Left lobe of liver (tissue), 2 donors: ENCODE measurements around the gene ARHGEF40. TPM values are rescaled to one million over a fixed set of nuclear protein-coding genes. Genes with fewer than 3 reads are reported as not detected.

Source experiments
- ATAC-seq: fragments of 200-7000 bp; cut with Tn5 transposase; one replicate; pipeline ENCODE4 v1.9.1; 2020; ENCODE audit warnings: mild to moderate bottlenecking, moderate library complexity
- DNase-seq: peaks from one replicate; pipeline ENCODE4 v3.0.0-alpha.2; 2020; ENCODE audit warnings: low spot score
- total RNA-seq: library from RNA; stranded (reverse); gene quantifications from one replicate; pipeline ENCODE4 v1.2.1, GENCODE V29; 2021
- donor health status: DM: no; HTN: no; CAD: no; lungs with moderate emphysema.
- donor health status: DM: no; HTN: yes; CAD: no.

Gene ARHGEF40
- total RNA-seq, 1 donor from 2014 or later: 41.9 TPM

DNA sequence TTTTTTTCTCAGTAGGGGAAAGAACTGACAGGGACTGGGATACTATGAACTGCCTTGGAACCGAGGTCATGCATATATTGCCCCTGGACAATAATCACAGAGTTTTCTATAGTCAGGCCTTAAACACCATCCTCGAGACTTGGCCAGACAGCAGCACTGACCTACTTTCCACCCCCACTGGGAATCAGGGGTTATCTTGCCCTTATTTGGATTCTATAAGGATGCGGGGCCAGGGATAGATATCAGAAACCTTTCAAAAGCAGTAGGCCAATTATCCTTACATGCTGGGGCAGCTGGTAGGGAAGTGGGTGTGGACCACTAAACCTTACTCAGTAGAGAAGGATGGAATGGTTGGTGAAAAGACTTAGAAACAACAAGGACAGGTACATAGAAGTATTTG lies 26.3 kb downstream of the ARHGEF40 start:
- DNase-seq: no peak
- ATAC-seq: no peak

DNA sequence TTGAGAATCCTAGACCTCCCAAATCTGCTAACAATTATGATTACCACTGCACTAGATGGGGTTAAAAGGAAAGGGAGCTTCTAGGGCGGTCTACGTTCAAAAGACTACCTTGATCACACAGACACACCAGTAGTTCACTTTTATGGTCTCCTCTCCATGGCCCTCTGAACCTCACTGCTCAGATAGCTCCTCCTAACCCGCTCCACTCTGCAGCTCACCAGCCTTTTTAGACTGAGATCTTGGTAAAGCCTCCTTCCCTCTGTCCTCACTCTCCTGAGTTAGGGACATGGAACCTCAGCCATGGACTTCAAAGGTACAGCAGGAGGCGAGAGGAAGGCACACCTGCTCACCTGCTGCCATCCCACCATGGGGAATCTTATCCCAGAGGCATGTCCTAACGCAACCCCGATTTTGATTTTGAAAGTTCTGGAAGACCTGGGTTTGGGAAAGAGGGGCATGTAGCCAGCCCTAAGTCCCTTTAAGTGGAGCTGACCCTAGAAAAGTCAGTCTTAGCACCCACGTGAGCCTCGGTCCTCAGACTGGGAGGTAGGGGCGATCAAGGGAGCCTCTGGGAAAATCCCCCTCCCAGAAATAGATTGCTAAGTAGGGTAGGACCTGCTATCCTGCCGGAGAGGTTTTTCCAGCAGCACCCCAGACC lies 27.0 kb downstream of the ARHGEF40 start:
- DNase-seq: no peak
- ATAC-seq: no peak

DNA sequence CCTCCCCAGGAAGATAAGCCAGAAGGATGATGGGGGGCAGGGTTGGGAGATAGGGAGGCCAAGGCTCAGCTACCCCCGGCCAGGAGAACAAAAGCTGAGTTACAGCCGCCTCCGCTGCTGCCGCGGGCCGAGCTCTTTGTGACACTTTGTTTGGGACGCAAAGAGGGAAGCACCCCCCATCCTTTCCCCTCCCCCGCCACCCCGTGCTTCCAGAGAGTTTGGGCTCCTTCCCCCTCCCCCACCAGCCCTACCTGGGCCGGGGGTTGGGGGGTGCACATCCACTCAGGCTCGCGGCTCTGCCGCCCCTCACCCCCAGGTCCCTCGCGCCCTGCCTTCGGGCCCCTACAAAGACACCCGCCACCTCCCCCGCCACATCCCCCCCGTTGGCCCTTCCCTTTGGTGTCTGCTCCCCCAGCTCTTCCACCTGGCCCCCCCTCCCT lies 27.6 kb downstream of the ARHGEF40 start:
- ATAC-seq: peak; percentile 26
- DNase-seq: peak; percentile 45

DNA sequence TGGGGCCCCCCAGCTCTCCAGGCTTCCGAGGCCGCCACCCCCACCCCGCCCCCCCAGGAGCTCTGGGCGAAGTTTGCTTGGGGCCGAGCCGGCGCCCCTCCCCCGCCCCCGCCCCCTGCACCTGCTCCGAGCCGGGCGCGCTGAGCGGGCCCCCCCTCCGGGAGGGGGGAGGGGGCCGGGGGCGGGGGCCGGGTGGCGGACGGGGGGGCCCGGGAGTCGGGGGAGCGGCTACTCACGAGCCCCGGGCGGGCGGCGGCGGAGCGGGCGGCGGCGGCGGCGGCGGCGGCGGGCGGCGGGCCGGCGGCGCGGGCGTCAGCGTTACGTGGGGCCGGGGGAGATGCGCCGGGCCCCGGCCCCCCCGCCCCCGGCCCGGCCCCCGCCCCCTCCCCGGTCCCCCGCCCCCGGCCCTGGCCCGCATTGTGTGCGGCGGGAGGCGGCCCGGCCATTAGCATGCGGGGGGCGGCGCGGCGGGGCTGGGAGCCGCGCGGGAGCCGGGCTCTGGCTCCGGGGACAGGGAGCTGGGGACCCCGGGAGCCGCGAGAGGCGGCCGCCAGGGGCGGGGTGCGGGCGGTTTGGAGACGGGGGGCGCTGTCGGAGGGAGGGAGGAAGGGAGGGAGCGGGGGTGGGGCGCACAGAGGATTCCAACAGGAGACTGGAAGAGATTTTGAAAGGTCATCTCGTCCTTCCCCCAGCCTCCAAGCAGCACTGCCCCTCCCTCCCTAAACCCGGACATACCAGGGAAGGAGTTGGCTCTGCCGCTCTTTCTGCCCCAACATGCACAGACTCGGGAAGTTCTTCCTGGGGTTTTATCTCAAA lies 28.2 kb downstream of the ARHGEF40 start, which contains the start of gene ZNF219:
TSS of gene ZNF219 (minus strand) at position 580 of the 816 bp plus-strand sequence. CDS start 5,064 bp downstream, outside the sequence.
- DNase-seq (peak; percentile 51), ATAC-seq (peak; percentile 47)

DNA sequence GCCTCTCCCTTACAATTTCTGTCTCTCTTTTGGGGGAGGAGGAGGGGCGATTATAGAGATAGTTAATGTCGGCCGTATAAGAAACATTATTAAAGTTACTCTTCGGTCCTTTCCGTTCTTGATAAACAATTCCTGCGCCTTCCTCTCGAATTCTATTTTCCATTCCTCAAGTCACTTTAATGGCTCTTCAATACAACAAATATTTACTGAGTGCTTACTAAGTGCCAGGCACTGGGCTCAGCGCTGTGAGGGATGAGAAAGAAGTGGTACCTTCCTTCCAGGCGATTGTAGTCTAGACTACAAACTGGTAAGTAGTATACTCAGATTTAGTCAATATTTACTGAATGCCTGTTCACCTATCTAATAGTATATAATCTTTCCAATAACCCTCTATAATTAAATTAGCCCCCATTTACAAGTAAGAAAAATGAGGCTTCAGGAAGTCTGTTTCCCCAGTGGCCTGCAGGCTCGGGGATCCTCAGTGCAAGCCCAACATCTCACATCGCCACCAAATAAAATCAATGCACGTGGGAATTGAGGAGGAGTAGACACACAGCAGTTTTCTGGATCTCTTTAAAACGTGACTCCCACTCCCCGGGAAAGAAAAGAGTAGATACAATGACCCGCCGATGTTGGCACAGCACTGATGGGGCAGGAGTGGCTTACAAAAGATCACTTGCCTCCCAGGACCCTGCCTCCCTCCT lies 28.9 kb downstream of the ARHGEF40 start:
- no peak for DNase-seq

DNA sequence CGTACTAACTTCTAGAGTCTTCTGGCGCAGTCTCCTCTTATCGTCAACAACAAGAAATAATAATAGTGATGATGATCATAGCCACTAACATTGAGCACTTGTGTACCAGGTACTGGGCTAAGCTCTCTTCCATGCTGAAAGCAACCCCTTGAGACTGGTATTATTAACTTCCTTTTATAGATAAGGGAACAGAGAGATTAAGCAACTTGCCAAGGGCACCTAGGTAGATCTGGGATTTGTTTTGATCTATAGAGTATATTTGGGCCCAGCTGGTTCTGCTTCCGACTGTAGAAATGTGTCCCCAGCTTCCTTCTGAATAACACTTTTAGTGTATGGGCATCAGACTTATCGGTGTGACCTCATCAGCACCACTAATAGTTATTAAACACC lies 29.5 kb downstream of the ARHGEF40 start:
- ATAC-seq: no peak
- DNase-seq: no peak

More for the DNA sequence above, 28.9 kb downstream of the ARHGEF40 start:
- ATAC-seq: no peak

DNA sequence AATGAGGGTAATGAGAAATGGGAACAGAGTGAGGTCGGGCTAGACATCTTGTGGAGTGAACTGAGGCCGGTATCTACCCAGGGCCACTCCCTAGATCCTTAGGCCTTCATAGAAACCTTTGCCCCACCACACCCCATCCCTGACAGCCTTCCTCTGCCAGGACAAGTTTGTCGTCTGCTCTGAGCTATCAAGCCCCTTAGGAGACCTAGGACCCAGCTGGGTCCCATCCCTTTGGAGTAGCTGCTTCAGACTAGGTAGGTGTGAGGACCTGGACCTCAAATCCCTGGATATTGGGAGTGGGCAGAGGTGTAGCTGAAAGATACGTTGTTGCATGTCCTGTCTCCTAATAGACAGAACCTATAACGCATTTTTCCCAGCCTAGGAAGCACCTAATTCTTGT lies 30.8 kb downstream of the ARHGEF40 start, which contains the start of gene TMEM253:
TSS of gene TMEM253 (plus strand) at position 136 of the 400 bp plus-strand sequence. CDS start 278 bp downstream, outside the sequence.
- ATAC-seq (no peak), DNase-seq (no peak)

DNA sequence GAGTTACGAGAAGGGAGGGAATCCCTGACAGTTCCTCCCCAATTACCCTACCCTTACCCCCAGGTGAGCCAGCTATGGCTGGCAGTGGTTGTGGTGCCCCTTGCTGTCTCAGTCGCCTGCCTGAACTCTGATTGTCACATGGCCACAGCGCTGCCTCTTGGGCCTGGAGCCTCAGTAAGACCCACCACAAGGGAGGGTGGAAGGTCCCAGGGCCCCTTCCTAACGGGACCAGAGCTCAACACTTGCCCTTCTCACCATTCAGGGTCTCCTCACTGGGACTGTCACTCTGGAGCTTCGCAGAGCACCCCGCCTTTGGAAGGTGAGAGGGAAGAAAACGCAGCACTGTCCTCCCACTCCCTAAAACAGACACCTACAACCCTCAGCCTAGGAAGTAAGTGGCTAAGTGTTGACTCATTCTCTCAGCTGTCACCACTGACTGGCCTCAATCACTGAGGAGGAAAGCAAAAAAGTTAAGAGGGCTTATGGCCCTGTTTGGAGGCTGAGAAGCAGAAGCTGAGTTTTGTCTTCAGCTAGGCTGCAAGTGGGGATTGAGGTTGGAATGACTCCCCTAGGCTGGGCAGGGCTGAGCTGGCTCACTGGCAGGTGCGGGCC lies 31.8 kb downstream of the ARHGEF40 start:
- DNase-seq: no peak
- no peak for ATAC-seq

DNA sequence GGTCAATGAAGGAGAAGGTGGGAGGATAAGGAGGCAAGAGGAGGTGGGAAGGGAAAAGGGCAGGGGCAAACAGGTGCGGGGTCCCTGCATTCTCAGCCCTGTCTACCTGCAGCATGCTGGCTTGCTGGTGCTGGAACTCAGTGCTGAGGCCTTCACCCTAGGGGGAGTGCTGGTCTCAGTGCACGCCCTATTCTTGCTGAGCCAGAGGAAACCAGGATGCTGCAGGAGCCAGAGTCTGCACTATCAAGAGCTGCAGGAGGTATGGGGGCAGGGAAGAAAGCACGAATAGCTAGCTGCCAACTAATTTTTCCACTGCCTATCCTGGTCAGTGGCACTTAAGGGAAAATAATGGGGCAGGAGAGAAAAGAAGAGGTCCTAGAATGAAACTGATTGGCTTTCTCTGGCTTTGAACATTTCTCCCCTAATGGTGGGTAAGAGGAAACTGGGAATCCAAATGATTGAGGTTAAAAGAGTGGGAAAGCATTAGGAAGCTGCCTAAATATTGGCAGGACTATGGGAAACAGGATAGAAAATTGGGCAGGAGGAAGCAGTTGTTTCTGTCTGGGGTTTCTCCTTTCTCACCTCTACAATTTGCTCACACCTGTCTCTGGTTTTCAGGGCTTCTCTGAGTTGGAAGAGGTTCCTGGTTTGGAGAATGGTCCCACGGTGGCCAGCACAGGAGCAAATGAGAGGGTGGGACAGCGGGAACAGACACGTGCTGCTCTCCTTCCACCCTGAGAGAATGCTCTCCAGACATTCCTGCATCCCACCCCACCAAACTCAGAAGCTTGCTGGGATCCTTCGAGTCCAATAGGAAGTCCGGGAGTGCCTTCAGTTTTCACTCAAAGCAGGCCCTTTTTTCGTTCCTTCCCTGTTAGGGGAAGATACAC lies 32.7 kb downstream of the ARHGEF40 start:
- DNase-seq (no peak), ATAC-seq (no peak)

DNA sequence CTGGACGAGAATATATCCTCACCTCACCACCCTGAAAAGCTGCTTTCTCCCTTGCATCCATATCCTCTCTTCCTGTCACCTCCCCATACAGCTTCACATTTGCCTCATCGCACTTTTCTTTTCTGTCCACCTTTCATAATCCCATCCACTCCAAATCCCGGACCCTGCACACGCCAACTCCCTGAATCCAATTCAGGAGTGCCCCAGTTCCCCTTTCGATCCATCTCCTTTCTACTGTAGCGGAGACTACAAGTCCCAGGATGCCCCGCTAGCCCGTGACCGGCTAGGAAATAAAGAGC lies 33.3 kb downstream of the ARHGEF40 start:
- DNase-seq (no peak), ATAC-seq (no peak)

DNA sequence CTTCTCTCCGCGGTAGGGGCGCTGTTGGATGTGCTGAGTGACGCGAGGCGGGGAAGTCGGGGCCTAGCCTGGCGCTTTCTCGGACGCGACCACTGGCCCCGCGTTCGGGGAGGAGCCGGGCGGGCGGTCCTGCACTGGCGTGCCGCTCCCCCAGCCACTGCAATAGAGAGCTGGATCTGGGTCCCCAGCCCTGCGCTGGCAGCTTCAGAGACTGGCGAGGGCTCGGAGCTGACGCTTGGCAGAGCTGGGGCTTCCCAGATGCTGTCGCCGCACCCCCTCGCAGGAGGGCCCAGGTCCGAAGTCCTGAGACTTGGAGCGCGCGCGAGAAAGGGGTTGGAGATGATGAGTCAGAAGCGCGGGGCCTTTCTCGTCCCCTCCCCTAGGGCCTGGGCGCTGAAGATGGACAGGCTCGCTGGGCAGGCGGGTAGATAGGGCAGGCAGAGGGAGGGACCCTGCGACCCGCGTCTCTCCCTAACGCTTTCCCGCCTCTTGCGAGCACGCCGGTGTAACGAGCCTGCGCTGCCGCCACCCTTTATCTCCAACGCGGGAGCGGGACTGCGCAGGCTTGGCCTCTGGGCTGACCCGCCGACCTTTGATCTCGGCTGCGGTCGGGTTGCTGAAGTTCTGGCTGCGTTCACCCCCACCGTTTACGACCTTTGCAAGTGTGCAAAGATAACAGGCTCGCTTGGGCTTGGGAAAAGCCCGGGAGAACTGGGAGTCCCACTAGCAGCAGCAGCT lies 33.8 kb downstream of the ARHGEF40 start:
- peak; percentile 81 for ATAC-seq
- peak; percentile 96 for DNase-seq

DNA sequence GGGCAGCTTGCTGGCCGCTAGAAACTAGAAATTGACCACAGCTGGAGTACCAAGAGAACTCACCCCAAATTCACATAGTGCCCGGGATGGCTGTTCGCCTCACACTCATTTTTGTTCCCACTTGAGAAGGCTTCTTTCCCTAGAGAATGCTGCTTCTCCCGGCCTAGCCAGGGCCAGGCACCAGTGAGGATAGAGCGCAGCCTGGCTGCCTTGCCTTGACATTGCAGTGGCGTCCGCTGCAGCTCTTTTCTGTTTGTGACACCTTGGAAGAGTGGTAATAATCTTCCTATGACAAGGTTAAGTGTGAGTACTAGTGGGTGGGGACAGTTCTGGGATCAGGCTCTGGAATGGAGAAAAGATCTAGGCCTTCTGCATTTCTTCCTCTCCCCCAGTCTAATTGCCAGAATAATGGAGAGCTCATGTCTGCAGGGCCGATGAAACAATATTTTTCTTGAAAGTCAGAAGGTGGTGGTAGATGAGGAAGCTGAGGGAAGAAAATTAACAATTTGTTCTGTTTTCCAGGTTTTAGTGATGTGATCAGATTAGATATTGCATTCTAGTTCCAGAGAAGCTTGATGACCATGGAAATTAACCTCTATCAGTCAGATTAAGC lies 34.5 kb downstream of the ARHGEF40 start:
- DNase-seq (no peak), ATAC-seq (peak; percentile 61)

DNA sequence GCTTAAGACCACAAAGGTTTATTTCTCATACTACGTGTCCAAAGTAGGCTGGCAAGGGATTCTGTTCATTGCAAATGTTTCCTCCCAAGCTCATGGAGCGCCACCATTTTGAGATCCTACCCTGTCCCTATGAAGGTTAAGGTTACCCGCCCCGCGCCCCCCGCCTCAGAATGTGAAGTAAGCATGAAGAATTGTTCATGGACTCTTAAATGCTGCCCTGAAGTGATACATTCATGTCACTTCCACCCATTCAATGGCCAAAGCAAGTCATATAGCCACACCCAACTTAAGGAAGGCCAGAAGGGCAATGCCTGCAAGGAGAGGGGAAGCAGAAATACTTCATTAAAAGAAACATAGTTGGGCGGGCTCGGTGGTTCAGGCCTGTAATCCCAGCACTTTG lies 35.0 kb downstream of the ARHGEF40 start:
- no peak for ATAC-seq
- DNase-seq: no peak

DNA sequence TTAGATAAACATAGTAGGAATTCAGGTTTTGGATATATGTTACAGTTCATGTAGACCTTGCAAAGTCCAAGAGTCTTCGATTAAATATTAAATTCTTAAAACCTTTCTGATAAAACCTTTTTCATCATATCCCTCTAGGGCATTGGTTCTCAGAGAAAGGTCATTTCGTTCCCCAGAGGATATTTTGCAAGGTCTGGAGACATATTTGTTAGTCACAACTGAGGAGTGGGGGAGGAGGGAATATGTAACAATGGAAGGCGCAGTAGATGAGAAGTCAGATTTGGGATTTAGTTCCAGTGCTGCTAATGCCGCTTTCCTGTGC lies 36.0 kb downstream of the ARHGEF40 start:
- ATAC-seq (no peak), DNase-seq (no peak)

DNA sequence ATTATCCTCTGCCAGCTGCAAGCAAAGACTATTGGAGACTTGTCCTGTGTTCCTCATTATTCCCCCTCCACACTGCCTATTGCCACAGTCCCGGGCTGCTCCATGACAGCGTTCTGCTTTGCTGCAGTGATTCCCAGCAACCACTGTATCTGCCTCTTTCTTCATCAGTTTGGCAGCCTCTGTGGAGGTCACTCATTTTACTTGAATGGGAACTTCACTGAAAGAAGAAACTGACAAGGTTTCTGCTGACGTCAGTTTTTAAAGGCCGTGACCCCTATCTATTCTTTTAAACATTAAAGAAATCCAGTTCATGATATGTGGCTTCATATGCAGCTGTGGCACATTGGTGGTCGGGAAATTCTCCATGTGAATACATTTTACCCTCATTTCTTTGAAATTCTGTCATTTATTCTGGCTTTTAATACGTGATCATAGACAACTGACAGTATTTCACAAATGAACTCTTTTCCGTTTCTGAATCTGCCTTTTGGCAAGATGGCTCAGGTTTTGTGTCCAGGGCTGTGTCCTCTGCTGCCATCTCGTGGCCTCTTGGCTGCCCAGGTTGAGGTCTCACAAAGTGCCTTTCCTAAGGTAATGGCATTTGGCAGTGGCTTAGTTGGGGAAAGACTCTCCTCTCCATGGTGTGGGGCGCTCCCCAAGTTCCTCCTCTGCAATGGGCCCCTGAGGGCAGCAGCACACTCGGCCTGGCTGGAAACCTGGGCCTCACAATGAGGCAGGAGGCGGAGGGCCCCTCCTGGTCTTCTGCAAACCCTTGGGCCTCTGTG lies 36.6 kb downstream of the ARHGEF40 start:
- ATAC-seq (peak; percentile 63), DNase-seq (peak; percentile 90)

DNA sequence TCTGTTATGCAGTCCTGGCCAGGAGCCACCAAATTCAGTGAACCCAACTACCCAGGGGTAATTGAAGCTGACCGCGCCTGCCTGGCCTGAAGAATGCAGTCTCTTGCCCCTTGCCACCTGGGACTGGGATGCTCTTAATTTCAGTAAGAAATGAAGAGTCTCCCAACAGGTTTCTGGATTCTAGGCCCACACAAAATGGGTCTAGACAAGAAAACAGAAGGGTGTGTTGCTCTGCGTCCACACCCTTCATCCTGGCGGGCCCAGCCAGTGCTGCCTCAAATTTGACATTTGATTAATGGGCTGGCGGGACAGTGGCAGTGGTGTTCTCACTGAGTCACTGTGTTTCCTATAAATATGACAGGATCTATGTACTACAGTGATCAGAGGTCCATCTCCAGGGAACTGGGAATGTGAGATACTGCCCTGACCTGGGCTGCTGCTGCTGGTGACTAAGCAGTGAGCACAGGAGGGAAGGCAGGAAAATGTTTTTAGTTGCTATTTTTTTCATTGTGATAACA lies 37.2 kb downstream of the ARHGEF40 start:
- DNase-seq (no peak), ATAC-seq (peak; percentile 34)

DNA sequence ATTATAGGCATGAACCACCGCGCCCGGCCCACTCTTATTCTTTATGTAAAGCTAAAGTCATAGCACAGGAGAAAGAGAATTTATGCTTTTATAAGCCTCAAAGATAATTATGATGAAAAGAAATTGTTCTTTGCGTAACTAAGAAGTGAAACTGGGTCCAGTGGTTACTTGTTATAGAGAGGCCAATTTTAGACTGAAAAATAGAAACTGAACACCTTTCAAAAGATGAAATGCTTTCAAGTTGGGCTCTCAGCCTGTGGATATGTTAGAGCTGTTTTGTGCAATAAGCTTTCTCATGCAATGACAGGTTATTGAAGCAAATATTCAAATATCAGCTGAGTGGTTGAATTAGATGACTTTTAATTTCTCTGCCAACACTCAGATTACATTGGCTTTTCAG lies 38.7 kb downstream of the ARHGEF40 start:
- no peak for DNase-seq

More for the DNA sequence above, 38.7 kb downstream of the ARHGEF40 start:
- no peak for ATAC-seq
